ENCODE results near the gene SEC14L2.
"Not testable (repeated sequence)": the region's sequence is repeated elsewhere in the genome, so short reads cannot be mapped to it uniquely, and the experiment has no call there.

SEC14L2 gene

DNA sequence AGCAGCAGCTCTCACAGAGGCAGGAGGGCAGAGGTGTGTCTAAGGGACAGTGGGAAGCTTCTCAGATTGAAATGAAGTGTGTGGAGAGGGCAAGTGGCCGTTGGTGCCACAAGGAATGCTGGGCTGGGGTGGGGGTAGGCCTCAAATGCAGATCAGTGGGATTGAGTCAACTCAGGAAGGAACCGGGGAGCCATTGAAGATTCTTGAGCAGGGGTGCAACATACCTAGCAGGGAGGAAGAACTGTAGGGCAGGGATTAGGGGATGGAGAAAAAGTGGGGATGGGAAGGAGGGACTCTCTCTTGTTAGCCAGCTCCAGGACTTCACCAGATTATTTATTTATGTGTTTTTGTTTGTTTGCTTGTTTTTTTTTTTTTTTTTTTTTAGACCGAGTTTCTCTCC, 2.9 kb upstream of the SEC14L2 start:
- H3K9ac ChIP-seq (ENCODE audit: low read depth, low read length): no peak overlapping the region
- H3K4me1 ChIP-seq (ENCODE audit: control insufficient read depth, insufficient read depth, low read length): peaks cover 10% of the 10 kb centered on the region; the same call in 1 of the 2 replicates
- H3K4me3 ChIP-seq (ENCODE audit: low read depth, low read length): no peak overlapping the region
- no peak overlapping the region for H3K27ac ChIP-seq (ENCODE audit: low read depth, low read length)
- no peaks in the 10 kb centered on the region; the same call in 1 of the 2 replicates for H3K9me3 ChIP-seq (ENCODE audit: control insufficient read depth, insufficient read depth, low read length)
- H3K36me3 ChIP-seq (ENCODE audit: control insufficient read depth, insufficient read depth, low read length): no peaks in the 10 kb centered on the region
- H3K27me3 ChIP-seq (ENCODE audit: control insufficient read depth, insufficient read depth, low read length): peaks cover 33% of the 10 kb centered on the region

DNA sequence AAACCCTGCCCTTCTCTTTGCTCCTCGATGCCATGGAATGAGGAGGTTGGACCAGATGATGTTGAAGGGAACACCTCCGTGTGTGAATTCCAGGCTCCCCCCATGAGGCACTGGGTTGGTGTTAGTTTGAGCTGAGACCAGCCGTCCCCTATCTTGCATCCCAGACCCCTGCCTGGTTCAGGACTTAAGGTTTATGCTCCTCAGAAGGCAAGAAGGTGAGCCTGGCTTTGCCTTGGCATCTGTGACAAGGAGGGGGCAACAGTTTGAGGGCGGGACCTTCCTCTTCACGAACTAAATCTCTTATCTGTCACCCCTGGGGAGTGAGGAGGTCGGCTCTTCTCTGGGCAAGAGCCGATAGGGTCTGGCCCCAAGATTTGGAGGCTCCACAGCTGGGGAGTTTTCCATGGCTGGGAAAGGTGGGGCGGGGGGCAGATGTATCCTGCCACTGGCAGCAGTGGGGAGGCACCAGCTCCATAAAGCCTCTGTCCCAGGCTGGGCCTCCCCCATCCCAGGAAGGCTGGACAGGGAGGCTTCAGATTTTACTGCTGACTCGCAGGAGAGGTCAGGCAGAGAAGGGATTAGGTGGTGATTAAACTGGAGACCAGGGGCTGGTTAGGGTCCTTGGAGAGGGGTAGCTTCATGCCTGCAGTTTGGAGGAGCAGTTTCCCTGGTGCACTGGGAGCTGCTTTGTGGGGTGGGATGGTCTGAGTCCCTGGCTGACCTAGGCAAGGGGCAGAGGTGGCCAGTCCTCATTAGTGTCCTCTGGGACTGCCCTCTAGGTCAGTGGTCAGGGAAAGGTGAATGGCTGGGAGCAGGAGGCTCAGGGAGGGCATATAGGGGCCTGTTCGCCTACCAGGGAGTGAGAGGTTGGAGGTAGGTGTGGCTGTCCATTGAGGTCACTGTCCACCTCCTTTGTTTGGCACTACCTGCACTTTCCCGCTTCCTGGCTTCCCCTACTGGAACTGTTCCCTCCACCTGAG, 1.1 kb downstream of the SEC14L2 start:
- Histone ChIP-seq H3K36me3 (ENCODE audit: control insufficient read depth, insufficient read depth, low read length) (no peaks in the 10 kb centered on the region), H3K9me3 (ENCODE audit: control insufficient read depth, insufficient read depth, low read length) (no peaks in the 10 kb centered on the region), H3K9ac (ENCODE audit: low read depth, low read length) (no peak overlapping the region), H3K27me3 (ENCODE audit: control insufficient read depth, insufficient read depth, low read length) (peaks cover 33% of the 10 kb centered on the region), H3K27ac (ENCODE audit: low read depth, low read length) (no peak overlapping the region), H3K4me3 (ENCODE audit: low read depth, low read length) (peak overlapping the region; percentile 67), H3K4me1 (ENCODE audit: control insufficient read depth, insufficient read depth, low read length) (peaks cover 10% of the 10 kb centered on the region; the same call in 1 of the 2 replicates)

DNA sequence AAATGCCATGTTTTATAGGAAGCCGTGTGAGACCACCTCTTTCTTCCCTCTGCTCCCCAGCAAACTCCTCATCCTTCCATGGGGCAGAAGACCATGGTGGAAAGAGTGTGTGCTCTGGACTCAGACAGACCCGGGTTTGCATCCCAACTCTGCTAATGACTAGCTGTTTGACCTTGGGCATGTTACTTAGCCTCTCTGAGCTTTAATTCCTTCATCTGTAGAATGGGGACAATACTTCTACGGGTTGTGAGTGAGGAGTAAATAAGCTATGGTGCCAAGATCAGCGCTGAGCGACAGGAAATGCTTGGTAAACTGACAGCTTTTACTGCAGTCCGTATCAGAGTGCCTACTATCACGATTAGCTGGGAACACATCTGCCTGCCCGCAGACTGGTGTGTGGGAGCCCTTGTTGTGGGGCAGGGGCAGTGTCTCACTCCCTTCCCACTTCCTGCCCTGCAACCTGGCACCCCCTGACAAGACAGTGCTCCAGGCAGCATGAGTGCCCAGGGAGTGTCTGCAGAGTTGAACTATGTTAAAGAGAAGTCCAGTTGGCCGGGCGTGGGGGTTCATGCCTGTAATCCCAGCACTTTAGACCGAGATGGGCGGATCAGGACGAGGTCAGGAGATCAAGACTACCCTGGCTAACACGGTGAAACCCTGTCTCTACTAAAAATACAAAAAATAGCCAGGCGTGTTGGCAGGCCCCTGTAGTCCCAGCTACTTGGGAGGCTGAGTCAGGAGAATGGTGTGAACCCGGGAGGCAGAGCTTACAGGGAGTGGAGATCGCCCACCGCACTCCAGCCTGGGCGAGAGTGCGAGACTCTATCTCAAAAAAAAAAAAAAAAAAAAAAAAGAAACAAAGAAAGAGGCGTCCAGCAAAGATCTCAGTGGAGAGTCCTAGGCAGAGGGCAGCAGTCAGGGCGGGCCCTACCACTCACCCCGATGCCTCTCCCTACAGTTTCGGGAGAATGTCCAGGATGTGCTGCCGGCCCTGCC, 2.2 kb downstream of the SEC14L2 start:
- no peaks in the 10 kb centered on the region for H3K36me3 ChIP-seq (ENCODE audit: control insufficient read depth, insufficient read depth, low read length)
- no peak overlapping the region for H3K9ac ChIP-seq (ENCODE audit: low read depth, low read length)
- H3K27me3 ChIP-seq (ENCODE audit: control insufficient read depth, insufficient read depth, low read length): peaks cover 33% of the 10 kb centered on the region
- no peak overlapping the region for H3K4me3 ChIP-seq (ENCODE audit: low read depth, low read length)
- no peaks in the 10 kb centered on the region for H3K9me3 ChIP-seq (ENCODE audit: control insufficient read depth, insufficient read depth, low read length)
- H3K4me1 ChIP-seq (ENCODE audit: control insufficient read depth, insufficient read depth, low read length): peaks cover 8% of the 10 kb centered on the region; the same call in 1 of the 2 replicates
- no peak overlapping the region for H3K27ac ChIP-seq (ENCODE audit: low read depth, low read length)

DNA sequence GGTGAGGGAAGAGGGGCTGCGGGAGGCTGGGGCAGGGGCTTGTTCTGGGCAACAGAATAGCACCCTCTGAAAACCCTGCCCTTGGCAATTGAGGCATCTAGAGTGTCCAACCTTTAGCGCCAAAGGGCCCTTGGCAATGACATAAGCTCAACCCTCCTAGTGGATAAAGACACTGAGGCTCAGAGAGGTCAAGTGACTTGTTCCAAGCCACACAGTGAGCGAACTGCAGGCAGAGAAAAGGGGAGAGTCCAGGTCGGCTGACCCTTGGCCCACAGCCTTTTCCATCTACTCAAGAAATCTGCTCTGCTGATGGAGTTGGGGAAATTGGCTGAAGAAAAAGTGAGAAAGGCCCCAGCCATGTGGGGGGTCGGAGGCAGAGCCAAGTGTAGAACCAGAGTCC, 2.9 kb downstream of the SEC14L2 start:
- no peak overlapping the region for H3K27ac ChIP-seq (ENCODE audit: low read depth, low read length)
- H3K36me3 ChIP-seq (ENCODE audit: control insufficient read depth, insufficient read depth, low read length): no peaks in the 10 kb centered on the region
- peaks cover 33% of the 10 kb centered on the region for H3K27me3 ChIP-seq (ENCODE audit: control insufficient read depth, insufficient read depth, low read length)
- no peaks in the 10 kb centered on the region for H3K9me3 ChIP-seq (ENCODE audit: control insufficient read depth, insufficient read depth, low read length)
- H3K4me1 ChIP-seq (ENCODE audit: control insufficient read depth, insufficient read depth, low read length): peaks cover 8% of the 10 kb centered on the region; the same call in 1 of the 2 replicates
- no peak overlapping the region for H3K4me3 ChIP-seq (ENCODE audit: low read depth, low read length)
- H3K9ac ChIP-seq (ENCODE audit: low read depth, low read length): no peak overlapping the region

DNA sequence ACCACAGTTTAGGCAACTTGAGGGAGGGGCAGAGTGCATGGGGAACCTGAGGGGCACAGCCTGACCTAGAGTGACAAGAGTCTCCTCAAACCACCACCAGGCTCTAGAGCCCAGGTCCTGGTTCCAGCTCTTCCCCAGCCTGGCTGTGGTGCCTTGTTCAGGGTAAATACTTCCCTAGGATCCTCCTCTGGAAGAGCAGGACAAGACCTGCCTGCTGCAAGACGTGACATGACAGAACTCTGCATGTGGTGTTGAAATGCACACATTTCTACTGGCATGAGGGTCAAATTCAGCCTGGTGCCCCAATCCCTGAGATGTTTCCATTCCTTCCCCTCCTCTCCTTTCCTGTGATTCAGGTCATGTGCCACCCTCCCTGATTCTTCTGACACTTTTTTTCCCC, 3.3 kb downstream of the SEC14L2 start:
- no peak overlapping the region for H3K9ac ChIP-seq (ENCODE audit: low read depth, low read length)
- H3K27ac ChIP-seq (ENCODE audit: low read depth, low read length): no peak overlapping the region
- peaks cover 33% of the 10 kb centered on the region for H3K27me3 ChIP-seq (ENCODE audit: control insufficient read depth, insufficient read depth, low read length)
- no peaks in the 10 kb centered on the region for H3K9me3 ChIP-seq (ENCODE audit: control insufficient read depth, insufficient read depth, low read length)
- H3K4me3 ChIP-seq (ENCODE audit: low read depth, low read length): no peak overlapping the region
- no peaks in the 10 kb centered on the region for H3K36me3 ChIP-seq (ENCODE audit: control insufficient read depth, insufficient read depth, low read length)
- peaks cover 8% of the 10 kb centered on the region; the same call in 1 of the 2 replicates for H3K4me1 ChIP-seq (ENCODE audit: control insufficient read depth, insufficient read depth, low read length)

DNA sequence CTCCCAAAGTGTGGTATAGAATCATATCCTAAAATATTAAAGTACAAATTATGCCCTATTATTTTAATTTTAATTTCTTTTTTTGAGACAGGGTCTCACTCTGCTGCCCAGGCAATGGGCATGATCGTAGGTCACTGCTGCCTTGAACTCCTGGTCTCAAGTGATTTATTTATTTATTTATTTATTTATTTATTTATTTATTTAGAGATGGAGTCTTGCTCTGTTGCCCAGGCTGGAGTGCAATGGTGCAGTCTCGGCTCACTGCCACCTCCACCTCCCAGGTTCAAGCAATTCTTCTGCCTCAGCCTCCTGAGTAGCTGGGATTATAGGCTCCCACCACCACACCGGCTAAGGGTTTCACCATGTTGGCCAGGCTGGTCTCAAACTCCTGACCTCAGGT, 4.2 kb downstream of the SEC14L2 start:
- not testable (repeated sequence) for H3K9me3 ChIP-seq (ENCODE audit: control insufficient read depth, insufficient read depth, low read length); H3K27ac ChIP-seq (ENCODE audit: low read depth, low read length); H3K4me3 ChIP-seq (ENCODE audit: low read depth, low read length); H3K36me3 ChIP-seq (ENCODE audit: control insufficient read depth, insufficient read depth, low read length); H3K4me1 ChIP-seq (ENCODE audit: control insufficient read depth, insufficient read depth, low read length); H3K9ac ChIP-seq (ENCODE audit: low read depth, low read length)
- peaks cover 28% of the 10 kb centered on the region for H3K27me3 ChIP-seq (ENCODE audit: control insufficient read depth, insufficient read depth, low read length)

DNA sequence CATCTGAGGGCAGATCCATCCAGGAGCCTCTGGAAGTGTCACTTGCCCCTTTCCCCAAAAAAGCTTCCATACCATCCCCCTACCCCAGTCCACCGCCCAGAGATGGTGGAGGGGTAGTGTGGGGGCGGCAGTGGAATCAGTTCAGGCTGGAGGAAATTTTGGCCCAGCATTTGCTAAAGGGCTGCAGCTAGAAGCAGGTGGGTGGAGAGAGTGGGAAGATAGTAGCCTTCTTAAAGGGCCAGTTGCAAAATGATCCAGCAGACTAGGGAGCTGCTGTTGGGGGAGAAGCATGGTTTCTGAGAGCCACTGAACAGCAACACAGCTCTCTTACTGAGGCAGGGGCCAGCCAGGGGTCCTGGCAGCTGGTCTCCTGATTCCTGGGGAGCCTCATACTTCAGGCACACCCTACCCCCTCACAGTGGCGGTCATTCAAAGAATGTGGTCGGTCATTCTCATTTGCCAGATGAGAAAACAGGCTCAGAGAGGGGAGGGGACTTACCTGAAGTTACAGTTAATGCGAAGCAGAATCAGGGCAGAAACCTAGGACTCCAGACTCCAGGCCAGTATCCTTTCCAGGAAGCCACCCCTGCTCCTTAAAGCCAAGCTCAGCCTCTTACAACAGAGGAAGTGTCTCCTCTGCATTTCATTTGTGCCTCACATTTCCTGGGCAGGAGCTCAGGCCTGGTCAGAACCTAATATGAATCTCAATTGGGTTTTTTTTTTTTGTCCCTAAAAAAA, 5.4 kb downstream of the SEC14L2 start:
- no peaks in the 10 kb centered on the region for H3K9me3 ChIP-seq (ENCODE audit: control insufficient read depth, insufficient read depth, low read length)
- H3K4me3 ChIP-seq (ENCODE audit: low read depth, low read length): no peak overlapping the region
- H3K27me3 ChIP-seq (ENCODE audit: control insufficient read depth, insufficient read depth, low read length): peaks cover 17% of the 10 kb centered on the region
- H3K4me1 ChIP-seq (ENCODE audit: control insufficient read depth, insufficient read depth, low read length): peaks cover 8% of the 10 kb centered on the region; the same call in 1 of the 2 replicates
- peak overlapping the region; percentile 68 for H3K27ac ChIP-seq (ENCODE audit: low read depth, low read length)
- H3K36me3 ChIP-seq (ENCODE audit: control insufficient read depth, insufficient read depth, low read length): peaks cover 8% of the 10 kb centered on the region
- no peak overlapping the region for H3K9ac ChIP-seq (ENCODE audit: low read depth, low read length)

DNA sequence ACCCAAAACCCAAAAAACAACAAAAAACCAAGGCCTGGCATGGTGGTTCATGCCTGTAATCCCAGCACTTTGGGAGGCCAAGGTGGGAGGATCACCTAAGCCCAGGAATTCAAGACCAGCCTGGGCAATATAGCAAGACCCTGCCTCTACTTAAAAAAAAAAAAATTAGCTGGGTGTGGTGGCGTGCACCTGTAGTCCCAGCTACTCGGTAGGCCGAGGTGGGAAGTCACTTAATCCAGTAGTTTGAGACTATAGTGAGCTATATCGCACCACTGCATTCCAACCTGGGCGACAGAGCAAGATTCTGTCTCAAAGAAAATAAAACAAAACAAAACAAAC, 5.9 kb downstream of the SEC14L2 start:
- H3K36me3 ChIP-seq (ENCODE audit: control insufficient read depth, insufficient read depth, low read length); H3K27ac ChIP-seq (ENCODE audit: low read depth, low read length); H3K9ac ChIP-seq (ENCODE audit: low read depth, low read length); H3K4me1 ChIP-seq (ENCODE audit: control insufficient read depth, insufficient read depth, low read length); H3K9me3 ChIP-seq (ENCODE audit: control insufficient read depth, insufficient read depth, low read length); H3K4me3 ChIP-seq (ENCODE audit: low read depth, low read length): not testable (repeated sequence)
- H3K27me3 ChIP-seq (ENCODE audit: control insufficient read depth, insufficient read depth, low read length): peaks cover 12% of the 10 kb centered on the region

DNA sequence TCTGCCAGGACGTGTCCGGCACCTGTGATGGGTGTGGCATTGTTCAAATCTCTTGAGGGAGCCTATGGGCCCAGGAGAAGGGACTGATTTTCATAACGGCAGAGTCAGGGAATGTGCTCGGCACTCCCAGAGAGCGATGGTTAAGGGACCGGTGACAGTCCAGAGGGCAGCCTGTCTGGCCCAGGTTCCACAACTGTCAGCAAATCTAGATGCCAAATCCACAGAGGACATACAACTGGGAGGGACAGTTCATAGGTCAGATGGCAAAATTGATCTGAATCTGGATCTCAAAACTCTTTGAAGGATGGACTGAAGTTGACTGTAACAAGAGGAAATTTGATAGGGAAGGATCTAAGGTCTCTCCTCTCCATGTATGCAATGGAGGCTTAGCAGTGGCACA, 7.5 kb downstream of the SEC14L2 start:
- no peak overlapping the region for H3K4me3 ChIP-seq (ENCODE audit: low read depth, low read length)
- H3K9ac ChIP-seq (ENCODE audit: low read depth, low read length): no peak overlapping the region
- H3K9me3 ChIP-seq (ENCODE audit: control insufficient read depth, insufficient read depth, low read length): no peaks in the 10 kb centered on the region
- no peak overlapping the region for H3K27ac ChIP-seq (ENCODE audit: low read depth, low read length)
- peaks cover 14% of the 10 kb centered on the region for H3K36me3 ChIP-seq (ENCODE audit: control insufficient read depth, insufficient read depth, low read length)
- H3K27me3 ChIP-seq (ENCODE audit: control insufficient read depth, insufficient read depth, low read length): no peaks in the 10 kb centered on the region
- H3K4me1 ChIP-seq (ENCODE audit: control insufficient read depth, insufficient read depth, low read length): peaks cover 8% of the 10 kb centered on the region; the same call in 1 of the 2 replicates

DNA sequence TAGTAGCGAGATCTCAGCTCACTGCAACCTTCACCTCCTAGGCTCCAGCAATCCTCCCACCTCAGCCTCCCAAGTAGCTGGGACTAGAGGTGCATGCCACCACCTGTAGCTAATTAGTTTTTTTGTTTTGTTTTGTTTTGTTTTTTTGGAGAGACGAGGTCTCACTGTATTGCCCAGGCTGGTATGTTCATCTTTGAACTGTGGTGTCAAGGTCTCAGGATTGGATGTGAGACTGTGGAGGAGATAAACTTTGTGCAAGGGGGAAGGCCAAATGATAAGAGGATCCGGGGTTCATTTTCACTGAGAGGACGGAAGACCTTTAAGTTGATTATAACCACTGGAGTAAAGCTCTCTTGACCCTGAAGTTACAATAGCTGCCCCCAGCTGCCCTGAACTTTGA, 8.9 kb downstream of the SEC14L2 start:
- Histone ChIP-seq H3K4me3 (ENCODE audit: low read depth, low read length) (no peak overlapping the region), H3K27me3 (ENCODE audit: control insufficient read depth, insufficient read depth, low read length) (no peaks in the 10 kb centered on the region), H3K36me3 (ENCODE audit: control insufficient read depth, insufficient read depth, low read length) (peaks cover 21% of the 10 kb centered on the region), H3K4me1 (ENCODE audit: control insufficient read depth, insufficient read depth, low read length) (peaks cover 8% of the 10 kb centered on the region; the same call in 1 of the 2 replicates), H3K9me3 (ENCODE audit: control insufficient read depth, insufficient read depth, low read length) (no peaks in the 10 kb centered on the region), H3K27ac (ENCODE audit: low read depth, low read length) (no peak overlapping the region), H3K9ac (ENCODE audit: low read depth, low read length) (no peak overlapping the region)

Measured in HUES48 (cell line).